SKM-1 treated with dmso at 0.1 percent for 144 hours (cell line): ENCODE results near the gene DCAF5.
"Not testable (repeated sequence)": the region's sequence is repeated elsewhere in the genome, so short reads cannot be mapped to it uniquely, and the experiment has no call there.

ENCODE experiments used
- DNase-seq: peaks from one replicate; lab custom pipeline; 2025; ENCODE audit not compliant: unreplicated experiment; lab: John Stamatoyannopoulos, UW

Gene DCAF5

GRCh38 chr14:69044296-69044695 is 108.6 kb downstream of the DCAF5 start:
- no peak for DNase-seq

GRCh38 chr14:69043596-69044260 is 109.2 kb downstream of the DCAF5 start:
- DNase-seq, result peak; percentile 13

- DNase-seq, result peak; percentile 71
Measured at GRCh38 chr14:69042787-69043444, 110.0 kb downstream of the DCAF5 start.

GRCh38 chr14:69042299-69042698 is 110.6 kb downstream of the DCAF5 start:
- no peak for DNase-seq

- DNase-seq, result no peak
Measured at GRCh38 chr14:69041783-69042182, 111.1 kb downstream of the DCAF5 start.

- no peak for DNase-seq
Measured at GRCh38 chr14:69040353-69040752, 112.6 kb downstream of the DCAF5 start.

- DNase-seq, result no peak
Measured at GRCh38 chr14:69039288-69039628, 113.7 kb downstream of the DCAF5 start.

GRCh38 chr14:69038455-69039287 is 114.2 kb downstream of the DCAF5 start:
- no peak for DNase-seq

GRCh38 chr14:69037790-69038454 is 115.0 kb downstream of the DCAF5 start:
- DNase-seq, result no peak

GRCh38 chr14:69036757-69037506 is 116.0 kb downstream of the DCAF5 start:
- no peak for DNase-seq

GRCh38 chr14:69034612-69035262 is 118.2 kb downstream of the DCAF5 start:
- no peak for DNase-seq

GRCh38 chr14:69027242-69027913 is 125.5 kb downstream of the DCAF5 start:
- DNase-seq, result no peak

- DNase-seq, result no peak
Measured at GRCh38 chr14:69023035-69023434, 129.9 kb downstream of the DCAF5 start.

- DNase-seq, result not testable (repeated sequence)
Measured at GRCh38 chr14:69022093-69022492, 130.8 kb downstream of the DCAF5 start.

- DNase-seq, result no peak
Measured at GRCh38 chr14:69017706-69018105, 135.2 kb downstream of the DCAF5 start.

- no peak for DNase-seq
Measured at GRCh38 chr14:69014829-69015259, 138.1 kb downstream of the DCAF5 start.

GRCh38 chr14:69013943-69014782 is 138.8 kb downstream of the DCAF5 start:
- DNase-seq, result peak; percentile 92

GRCh38 chr14:69012256-69012953 is 140.5 kb downstream of the DCAF5 start:
- DNase-seq, result peak; percentile 17
